IMR-90 (cell line): ENCODE results near the gene TIPRL. TPM values are rescaled to one million over a fixed set of nuclear protein-coding genes. Genes with fewer than 3 reads are reported as not detected.

Source experiments
- ATAC-seq: fragments of 200-7000 bp; cut with Tn5 transposase; 2 replicates; pipeline ENCODE4 v1.9.1; 2020; ENCODE audit warnings: low read depth, mild to moderate bottlenecking, moderate library complexity
- BruUV-seq: library from RNA; stranded (reverse); fragments of 400-500 nt; replicated peaks from 2 replicates; lab custom pipeline; 2021; lab: Mats Ljungman, UMichigan
- CTCF ChIA-PET: fragments of 300-600 bp; formaldehyde crosslinking; extraction: SDS; loops from one replicate; lab custom pipeline; 2021; ENCODE audit warnings: antibody characterized with exemption; lab: Yijun Ruan, JAX
- POLR2A ChIA-PET: fragments of 300-600 bp; sonication (Branson Sonifier 250); formaldehyde crosslinking; loops from one replicate; lab custom pipeline; 2022; ENCODE audit warnings: antibody characterized with exemption; ENCODE audit not compliant: unreplicated experiment; lab: Charles Lee
- DNase-seq: peaks from one replicate; pipeline ENCODE4 v3.0.0; 2013
- H2AFZ ChIP-seq: replicated peaks from 2 replicates; pipeline ENCODE3; 2013; ENCODE audit warnings: low read length, mild to moderate bottlenecking; ENCODE audit not compliant: poor library complexity
- H2AK5ac ChIP-seq: 2 replicates; pipeline ENCODE4 v1.6.1; 2013; ENCODE audit warnings: low read depth, low read length, inconsistent platforms
- H2AK9ac ChIP-seq: replicated peaks from 2 replicates; pipeline ENCODE3; 2013; ENCODE audit warnings: mild to moderate bottlenecking, low read depth, low read length, moderate library complexity; ENCODE audit not compliant: poor library complexity
- H2BK120ac ChIP-seq: 2 replicates; pipeline ENCODE4 v1.6.1; 2013; ENCODE audit warnings: low read depth, low read length, inconsistent platforms
- H2BK15ac ChIP-seq: 3 replicates; pipeline ENCODE4 v1.6.1; 2013; ENCODE audit warnings: low read depth, low read length, inconsistent platforms
- H2BK20ac ChIP-seq: 2 replicates; pipeline ENCODE4 v1.6.1; 2013; ENCODE audit warnings: low read depth, mild to moderate bottlenecking, inconsistent platforms, low read length, moderate library complexity
- H2BK5ac ChIP-seq: 2 replicates; pipeline ENCODE4 v1.6.1; 2013; ENCODE audit warnings: mild to moderate bottlenecking, low read depth, low read length, inconsistent platforms; ENCODE audit not compliant: poor library complexity, severe bottlenecking
- H3K14ac ChIP-seq: replicated peaks from 2 replicates; pipeline ENCODE4 v1.6.1; 2013; ENCODE audit warnings: low read depth, low read length, inconsistent platforms
- H3K18ac ChIP-seq: 2 replicates; pipeline ENCODE4 v1.6.1; 2013; ENCODE audit warnings: low read depth, low read length, control low read depth
- H3K23ac ChIP-seq: 2 replicates; pipeline ENCODE4 v1.6.1; 2013; ENCODE audit warnings: low read depth, low read length, inconsistent platforms
- H3K27ac ChIP-seq: 2 replicates; pipeline ENCODE4 v1.5.1; 2013; ENCODE audit warnings: mild to moderate bottlenecking, control low read depth, low read length; ENCODE audit not compliant: insufficient read depth
- H3K27me3 ChIP-seq: 2 replicates; pipeline ENCODE4 v1.6.1; 2013; ENCODE audit warnings: low read length; ENCODE audit not compliant: control insufficient read depth, insufficient read depth
- H3K36me3 ChIP-seq: 2 replicates; pipeline ENCODE4 v1.6.1; 2013; ENCODE audit warnings: low read length, mixed read lengths; ENCODE audit not compliant: control insufficient read depth, insufficient read depth
- H3K4ac ChIP-seq: 2 replicates; pipeline ENCODE4 v1.6.1; 2013; ENCODE audit warnings: low read depth, low read length, inconsistent platforms
- H3K4me1 ChIP-seq: 2 replicates; pipeline ENCODE4 v1.6.1; 2013; ENCODE audit warnings: low read length, mixed read lengths; ENCODE audit not compliant: control insufficient read depth, insufficient read depth
- H3K4me2 ChIP-seq: 2 replicates; pipeline ENCODE4 v1.6.1; 2013; ENCODE audit warnings: low read depth, mild to moderate bottlenecking, control low read depth, low read length, moderate library complexity
- H3K4me3 ChIP-seq: 2 replicates; pipeline ENCODE4 v1.5.1; 2013; ENCODE audit warnings: low read depth, mild to moderate bottlenecking, control low read depth, low read length, moderate library complexity; ENCODE audit not compliant: insufficient read depth
- H3K56ac ChIP-seq: 2 replicates; pipeline ENCODE4 v1.6.1; 2013; ENCODE audit warnings: low read length, inconsistent platforms; ENCODE audit not compliant: insufficient read depth; ENCODE audit errors: extremely low read depth
- H3K79me1 ChIP-seq, 2 experiments: 2 replicates each; pipeline ENCODE4 v1.6.1; 2013; ENCODE audit warnings: low read length in 2 of 2, inconsistent platforms in 1 of 2, low read depth in 1 of 2
- H3K9ac ChIP-seq: 2 replicates; pipeline ENCODE4 v1.6.1; 2013; ENCODE audit warnings: low read depth, low read length, control low read depth
- H3K9me1 ChIP-seq: 2 replicates; pipeline ENCODE4 v1.6.1; 2013; ENCODE audit warnings: low read length, inconsistent platforms; ENCODE audit not compliant: insufficient read depth
- H3K9me3 ChIP-seq: 2 replicates; pipeline ENCODE4 v1.6.1; 2013; ENCODE audit warnings: low read length; ENCODE audit not compliant: control insufficient read depth, insufficient read depth
- H4K20me1 ChIP-seq: 2 replicates; pipeline ENCODE4 v1.6.1; 2013; ENCODE audit warnings: low read length, inconsistent platforms; ENCODE audit not compliant: insufficient read depth
- H4K5ac ChIP-seq: 2 replicates; pipeline ENCODE4 v1.6.1; 2013; ENCODE audit warnings: mild to moderate bottlenecking, low read depth, low read length, control low read depth
- H4K8ac ChIP-seq, 2 experiments: 2 replicates each; pipeline ENCODE4 v1.6.1; 2013; ENCODE audit warnings: low read depth in 2 of 2, low read length in 2 of 2, control low read depth in 1 of 2, inconsistent platforms in 1 of 2
- H4K91ac ChIP-seq: 2 replicates; pipeline ENCODE4 v1.6.1; 2013; ENCODE audit warnings: low read depth, low read length, inconsistent platforms; ENCODE audit not compliant: insufficient read depth
- BHLHE40 ChIP-seq: fragments of 150-350 bp; IDR thresholded peaks from 2 replicates; pipeline ENCODE4 v1.6.1; 2016; ENCODE audit warnings: mild to moderate bottlenecking, low read depth, low read length
- CEBPB ChIP-seq: IDR thresholded peaks from 2 replicates; pipeline ENCODE4 v1.6.1; 2012; ENCODE audit warnings: low read depth, low read length, improper control_type of control experiment
- CHD1 ChIP-seq: IDR thresholded peaks from 2 replicates; pipeline ENCODE4 v1.6.1; 2012; ENCODE audit warnings: low read depth, low read length, improper control_type of control experiment
- FOS ChIP-seq: fragments of 150-350 bp; IDR thresholded peaks from 2 replicates; pipeline ENCODE4 v1.6.1; 2016; ENCODE audit warnings: low read depth, low read length
- MAFK ChIP-seq: IDR thresholded peaks from 2 replicates; pipeline ENCODE4 v1.6.1; 2012; ENCODE audit warnings: low read depth, low read length, improper control_type of control experiment
- MAZ ChIP-seq: IDR thresholded peaks from 2 replicates; pipeline ENCODE4 v1.6.1; 2012; ENCODE audit warnings: low read depth, mild to moderate bottlenecking, low read length, improper control_type of control experiment, moderate library complexity, borderline replicate concordance
- MXI1 ChIP-seq: IDR thresholded peaks from 2 replicates; pipeline ENCODE4 v1.6.1; 2012; ENCODE audit warnings: low read depth, mild to moderate bottlenecking, low read length, moderate library complexity, borderline replicate concordance
- NFE2L2 ChIP-seq: fragments of 150-350 bp; IDR thresholded peaks from 2 replicates; pipeline ENCODE4 v1.6.1; 2016; ENCODE audit warnings: low read depth, mild to moderate bottlenecking, low read length
- POLR2A ChIP-seq: IDR thresholded peaks from 2 replicates; pipeline ENCODE4 v1.6.1; 2012; ENCODE audit warnings: mild to moderate bottlenecking, low read depth, low read length
- RAD21 ChIP-seq: IDR thresholded peaks from 2 replicates; pipeline ENCODE4 v1.6.1; 2012; ENCODE audit warnings: low read length, improper control_type of control experiment
- RCOR1 ChIP-seq: IDR thresholded peaks from 2 replicates; pipeline ENCODE4 v1.6.1; 2012; ENCODE audit warnings: mild to moderate bottlenecking, low read length, improper control_type of control experiment; ENCODE audit not compliant: insufficient replicate concordance
- RFX5 ChIP-seq: IDR thresholded peaks from 2 replicates; pipeline ENCODE4 v1.8.0; 2012; ENCODE audit warnings: low read depth, mild to moderate bottlenecking, low read length, moderate library complexity
- SMC3 ChIP-seq: fragments of 150-350 bp; IDR thresholded peaks from 2 replicates; pipeline ENCODE4 v1.6.1; 2016; ENCODE audit warnings: low read depth, mild to moderate bottlenecking, antibody characterized with exemption, low read length, moderate library complexity
- WGBS, 2 experiments: methylation state at CpG; one replicate each; pipeline versions ENCODE4 v1.1.5 to v1.1.7; 2013; ENCODE audit warnings: missing lambda C conversion rate in 2 of 2; ENCODE audit not compliant: insufficient read length in 1 of 2; ENCODE audit errors: extremely low coverage in 2 of 2; 5-methylcytosine and 5-hydroxymethylcytosine counted together
- dilution Hi-C: fragments of 300-500 bp; cut with HindIII; formaldehyde crosslinking; loops from one replicate; pipeline ENCODE4 v1.14.3; 2018; ENCODE audit warnings: low sequenced_read_pairs; ENCODE audit not compliant: unreplicated experiment
- in situ Hi-C: fragments of 300-500 bp; cut with MboI; formaldehyde crosslinking; loops from 3 replicates; pipeline ENCODE4 v1.14.3; 2019; ENCODE audit warnings: low sequenced_read_pairs, inconsistent platforms, mixed read lengths
- intact Hi-C: fragments of 100-400 bp; cut with micrococcal nuclease; formaldehyde crosslinking; loops from 2 replicates; pipeline ENCODE4 v1.10.0; 2022
- polyA plus RNA-seq, 3 experiments: library from polyadenylated mRNA; depleted of rRNA; stranded (reverse); fragments of >200 nt; gene quantifications; 2 replicates each; pipeline ENCODE4 v1.2.3, GENCODE V29; 2012; ENCODE audit warnings: low replicate concordance in 1 of 3
- total RNA-seq: library from RNA; depleted of rRNA; stranded (reverse); fragments of >200 nt; gene quantifications from 2 replicates; pipeline ENCODE4 v1.2.3, GENCODE V29; 2012
- TF ChIP-seq, protein P1 (sequence below): fragments of 150-350 bp; IDR thresholded peaks from 2 replicates; pipeline ENCODE4 v1.6.1; 2017; ENCODE audit warnings: mild to moderate bottlenecking, antibody characterized with exemption, low read length, low read depth
- TF ChIP-seq, protein P2 (sequence below): conservative IDR thresholded peaks from 2 replicates; pipeline ENCODE4 v1.5.1; 2012; ENCODE audit warnings: mild to moderate bottlenecking, low read depth, low read length, improper control_type of control experiment
- TF ChIP-seq, protein P3 (sequence below): fragments of 150-350 bp; IDR thresholded peaks from 2 replicates; pipeline ENCODE4 v1.6.1; 2016; ENCODE audit warnings: low read depth, mild to moderate bottlenecking, low read length, moderate library complexity, borderline replicate concordance

TIPRL gene
- total and polyA plus RNA-seq, 2 of the 4 experiments (the other 2 are of a cell fraction), result 15.4 to 23.8 TPM

DNA sequence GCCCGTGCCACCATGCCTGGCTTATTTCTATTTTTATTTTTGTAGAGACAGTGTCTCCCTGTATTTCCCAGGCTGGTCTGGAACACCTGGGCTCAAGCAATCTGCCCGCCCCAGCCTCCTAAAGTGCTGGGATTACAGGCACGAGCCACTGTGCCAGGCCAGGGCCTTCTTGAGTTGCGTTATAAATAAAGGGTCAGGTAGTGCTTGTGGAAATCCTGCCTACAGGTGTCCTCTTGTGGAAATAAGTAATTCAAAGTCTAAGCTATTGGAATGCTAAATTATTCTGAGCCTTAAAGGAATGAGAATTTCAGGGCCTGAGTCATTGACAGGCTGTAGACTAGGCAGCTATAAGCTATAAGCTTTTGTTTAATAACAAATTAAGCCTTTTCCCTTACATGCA lies 38.9 kb downstream of the TIPRL start:
- ChIA-PET POLR2A (interaction anchor here (0.5 kb wide), 1 partner anchor 703 kb away, joined by 3 read pairs; no protein-coding TSS in a partner anchor), CTCF (interaction anchor here (0.5 kb wide), 1 partner anchor 280 kb away, joined by 3 read pairs; no protein-coding TSS in a partner anchor)
- Histone ChIP-seq H4K8ac (no peak overlapping the region), H3K18ac (no peak overlapping the region), H3K56ac (no peak overlapping the region), H2BK5ac (no peak overlapping the region), H3K4me1 (no peaks in the 10 kb centered on the region), H2BK15ac (no peak overlapping the region), H3K14ac (no peak overlapping the region), H4K91ac (no peak overlapping the region), H2AFZ (no peak overlapping the region), H3K9me3 (peaks cover 3% of the 10 kb centered on the region; the same call in 1 of the 2 replicates), H4K20me1 (no peaks in the 10 kb centered on the region), H2AK5ac (no peak overlapping the region), H3K79me1 (no peaks in the 10 kb centered on the region), H3K23ac (no peak overlapping the region), H3K27me3 (no peaks in the 10 kb centered on the region; the same call in 1 of the 2 replicates), H3K4me3 (no peak overlapping the region), H3K4ac (no peak overlapping the region), H3K9ac (no peak overlapping the region), H2BK20ac (no peak overlapping the region), H4K5ac (no peak overlapping the region), H2BK120ac (no peak overlapping the region), H3K9me1 (no peaks in the 10 kb centered on the region), H2AK9ac (no peak overlapping the region), H3K36me3 (no peaks in the 10 kb centered on the region), H3K4me2 (no peak overlapping the region), H3K27ac (no peak overlapping the region)
- dilution Hi-C loops, result no loop called here
- no peak for ATAC-seq
- no peak for DNase-seq
- TF ChIP-seq MXI1, result no peak
- no peak for TF ChIP-seq POLR2A
- TF ChIP-seq MAZ, result no peak
- TF ChIP-seq, protein P1, sequence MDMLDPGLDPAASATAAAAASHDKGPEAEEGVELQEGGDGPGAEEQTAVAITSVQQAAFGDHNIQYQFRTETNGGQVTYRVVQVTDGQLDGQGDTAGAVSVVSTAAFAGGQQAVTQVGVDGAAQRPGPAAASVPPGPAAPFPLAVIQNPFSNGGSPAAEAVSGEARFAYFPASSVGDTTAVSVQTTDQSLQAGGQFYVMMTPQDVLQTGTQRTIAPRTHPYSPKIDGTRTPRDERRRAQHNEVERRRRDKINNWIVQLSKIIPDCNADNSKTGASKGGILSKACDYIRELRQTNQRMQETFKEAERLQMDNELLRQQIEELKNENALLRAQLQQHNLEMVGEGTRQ, result no peak
- no peak for TF ChIP-seq SMC3
- TF ChIP-seq CEBPB, result no peak
- no peak for TF ChIP-seq RAD21
- no peak for TF ChIP-seq CHD1
- TF ChIP-seq, protein P2, sequence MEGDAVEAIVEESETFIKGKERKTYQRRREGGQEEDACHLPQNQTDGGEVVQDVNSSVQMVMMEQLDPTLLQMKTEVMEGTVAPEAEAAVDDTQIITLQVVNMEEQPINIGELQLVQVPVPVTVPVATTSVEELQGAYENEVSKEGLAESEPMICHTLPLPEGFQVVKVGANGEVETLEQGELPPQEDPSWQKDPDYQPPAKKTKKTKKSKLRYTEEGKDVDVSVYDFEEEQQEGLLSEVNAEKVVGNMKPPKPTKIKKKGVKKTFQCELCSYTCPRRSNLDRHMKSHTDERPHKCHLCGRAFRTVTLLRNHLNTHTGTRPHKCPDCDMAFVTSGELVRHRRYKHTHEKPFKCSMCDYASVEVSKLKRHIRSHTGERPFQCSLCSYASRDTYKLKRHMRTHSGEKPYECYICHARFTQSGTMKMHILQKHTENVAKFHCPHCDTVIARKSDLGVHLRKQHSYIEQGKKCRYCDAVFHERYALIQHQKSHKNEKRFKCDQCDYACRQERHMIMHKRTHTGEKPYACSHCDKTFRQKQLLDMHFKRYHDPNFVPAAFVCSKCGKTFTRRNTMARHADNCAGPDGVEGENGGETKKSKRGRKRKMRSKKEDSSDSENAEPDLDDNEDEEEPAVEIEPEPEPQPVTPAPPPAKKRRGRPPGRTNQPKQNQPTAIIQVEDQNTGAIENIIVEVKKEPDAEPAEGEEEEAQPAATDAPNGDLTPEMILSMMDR, result no peak
- no peak for TF ChIP-seq NFE2L2
- TF ChIP-seq MAFK, result no peak
- TF ChIP-seq, protein P3, sequence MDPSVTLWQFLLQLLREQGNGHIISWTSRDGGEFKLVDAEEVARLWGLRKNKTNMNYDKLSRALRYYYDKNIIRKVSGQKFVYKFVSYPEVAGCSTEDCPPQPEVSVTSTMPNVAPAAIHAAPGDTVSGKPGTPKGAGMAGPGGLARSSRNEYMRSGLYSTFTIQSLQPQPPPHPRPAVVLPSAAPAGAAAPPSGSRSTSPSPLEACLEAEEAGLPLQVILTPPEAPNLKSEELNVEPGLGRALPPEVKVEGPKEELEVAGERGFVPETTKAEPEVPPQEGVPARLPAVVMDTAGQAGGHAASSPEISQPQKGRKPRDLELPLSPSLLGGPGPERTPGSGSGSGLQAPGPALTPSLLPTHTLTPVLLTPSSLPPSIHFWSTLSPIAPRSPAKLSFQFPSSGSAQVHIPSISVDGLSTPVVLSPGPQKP, result no peak
- TF ChIP-seq RFX5, result no peak
- no peak for TF ChIP-seq FOS
- TF ChIP-seq BHLHE40, result no peak
- no peak for TF ChIP-seq RCOR1
- intact Hi-C loops, result no loop called here
- in situ Hi-C loops, result no loop called here
- WGBS, 2 experiments, result no CpG with 5 or more reads among the region's 4 CpGs
- BruUV-seq, result no TSS peak
